K562 (cell line): ENCODE results near the gene CNGA3. TPM values are rescaled to one million over a fixed set of nuclear protein-coding genes. Genes with fewer than 3 reads are reported as not detected.

Source experiments
- ATAC-seq: fragments of 200-7000 bp; cut with Tn5 transposase; 3 replicates; pipeline ENCODE4 v1.9.1; 2020; ENCODE audit warnings: moderate library complexity
- BruUV-seq: library from RNA; stranded (reverse); fragments of 400-500 nt; replicated peaks from 2 replicates; lab custom pipeline; 2021; lab: Mats Ljungman, UMichigan
- CTCF ChIA-PET: fragments of 300-600 bp; formaldehyde crosslinking; extraction: SDS; loops from one replicate; lab custom pipeline; 2021; ENCODE audit warnings: low intra/inter-chr PET ratio; lab: Yijun Ruan, JAX
- POLR2A ChIA-PET: fragments of 300-600, 350-650 bp; sonication (Branson Sonifier 250); formaldehyde crosslinking; extraction: SDS; loops from one replicate; lab custom pipeline; 2021; ENCODE audit warnings: antibody characterized with exemption, inconsistent platforms; lab: Yijun Ruan, JAX
- DNase-seq, 4 experiments: peaks; one replicate each; pipeline versions ENCODE4 v3.0.0 to v3.0.0-alpha.2; 2011 to 2018; ENCODE audit warnings: low spot score in 3 of 4, mixed read lengths in 3 of 4; ENCODE audit errors: extremely low read depth in 1 of 4
- FAIRE-seq: peaks from 2 replicates; lab custom pipeline; 2011; peaks lifted over from hg19 to GRCh38; lab: Jason Lieb, UNC
- H2AFZ ChIP-seq: 2 replicates; pipeline ENCODE4 v1.6.0; 2011; ENCODE audit warnings: low read depth, low read length, control low read depth, inconsistent platforms
- H3K27ac ChIP-seq: fragments of 200-600 bp; 3 replicates; pipeline ENCODE4 v1.8.0; 2011; ENCODE audit warnings: low read depth, mild to moderate bottlenecking, control low read depth, inconsistent platforms, low read length, moderate library complexity, mixed read lengths; ENCODE audit errors: extremely low read depth
- H3K27me3 ChIP-seq, 2 experiments: fragments of 300-600 bp in 1 of 2; 2 replicates in 1 of 2; 3 replicates in 1 of 2; pipeline versions ENCODE4 v1.6.0 to v1.8.0; 2011; ENCODE audit warnings: inconsistent platforms in 2 of 2, low read length in 2 of 2, mild to moderate bottlenecking in 1 of 2, mixed read lengths in 1 of 2, moderate library complexity in 1 of 2; ENCODE audit not compliant: control insufficient read depth in 2 of 2, insufficient read depth in 2 of 2
- H3K36me3 ChIP-seq: fragments of 300-600 bp; 3 replicates; pipeline ENCODE4 v1.8.0; 2011; ENCODE audit warnings: mild to moderate bottlenecking, low read length, inconsistent platforms; ENCODE audit not compliant: control insufficient read depth, insufficient read depth
- H3K4me1 ChIP-seq, 2 experiments: fragments of 200-600 bp in 1 of 2; replicated peaks in 1 of 2; 2 replicates in 1 of 2; 3 replicates in 1 of 2; pipeline versions ENCODE4 v1.5.1 to v1.8.0; 2011; ENCODE audit warnings: inconsistent platforms in 2 of 2, low read length in 2 of 2, mild to moderate bottlenecking in 1 of 2, mixed read lengths in 1 of 2, moderate library complexity in 1 of 2; ENCODE audit not compliant: control insufficient read depth in 2 of 2, insufficient read depth in 2 of 2
- H3K4me2 ChIP-seq: 2 replicates; pipeline ENCODE4 v1.6.1; 2011; ENCODE audit warnings: low read length, control low read depth, inconsistent platforms, mixed read lengths; ENCODE audit not compliant: insufficient read depth
- H3K4me3 ChIP-seq: fragments of 200-600 bp; sonication (generic), shearing (Covaris generic); 2 replicates; pipeline ENCODE4 v1.5.1; 2016; ENCODE audit warnings: control low read depth, inconsistent platforms
- H3K79me2 ChIP-seq: fragments of 200-600 bp; 3 replicates; pipeline ENCODE4 v1.8.0; 2011; ENCODE audit warnings: low read length, inconsistent platforms; ENCODE audit not compliant: control insufficient read depth, insufficient read depth
- H3K9ac ChIP-seq, 2 experiments: 2 replicates each; pipeline versions ENCODE4 v1.6.0 to v1.6.1; 2011; ENCODE audit warnings: low read depth in 2 of 2, low read length in 2 of 2, control low read depth in 1 of 2, inconsistent platforms in 1 of 2, mild to moderate bottlenecking in 1 of 2, mixed read lengths in 1 of 2; ENCODE audit not compliant: insufficient read depth in 1 of 2
- H3K9me1 ChIP-seq: one replicate; pipeline ENCODE4 v1.6.0; 2011; ENCODE audit warnings: inconsistent platforms, mild to moderate bottlenecking, low read length, moderate library complexity; ENCODE audit not compliant: control insufficient read depth, insufficient read depth
- H3K9me3 ChIP-seq: replicated peaks from 2 replicates; pipeline ENCODE4 v1.5.1; 2011; ENCODE audit warnings: low read depth, low read length, inconsistent platforms; ENCODE audit not compliant: control insufficient read depth, insufficient read depth
- H4K20me1 ChIP-seq: replicated peaks from 2 replicates; pipeline ENCODE4 v1.6.1; 2011; ENCODE audit warnings: low read length, inconsistent platforms, mixed read lengths; ENCODE audit not compliant: control insufficient read depth, insufficient read depth
- ARNT ChIP-seq, 2 experiments: fragments of 450-650 bp; IDR thresholded peaks; 2 replicates each; pipeline ENCODE4 v1.6.1; 2016; ENCODE audit warnings: mild to moderate bottlenecking in 1 of 2
- FOXA1 ChIP-seq: fragments of 450-650 bp; IDR thresholded peaks from 2 replicates; pipeline ENCODE4 v1.6.1; 2016; ENCODE audit warnings: mild to moderate bottlenecking, borderline replicate concordance
- GMEB1 ChIP-seq: fragments of 250-450 bp; sonication (Bioruptor Pico); IDR thresholded peaks from 2 replicates; pipeline ENCODE4 v1.4.0; 2020; ENCODE audit warnings: mild to moderate bottlenecking
- GTF2B ChIP-seq: IDR thresholded peaks from 2 replicates; pipeline ENCODE4 v1.6.1; 2011; ENCODE audit not compliant: insufficient read length; ENCODE audit errors: extremely low read depth
- MBD2 ChIP-seq: sonication (generic); IDR thresholded peaks from 2 replicates; pipeline ENCODE4 v1.6.1; 2016; ENCODE audit warnings: low read depth, borderline replicate concordance
- MNT ChIP-seq, 2 experiments: fragments of 450-650 bp; conservative IDR thresholded peaks; 2 replicates each; pipeline ENCODE4 v1.6.1; 2017; ENCODE audit warnings: mild to moderate bottlenecking in 2 of 2, moderate library complexity in 2 of 2
- MYBL2 ChIP-seq, 2 experiments: fragments of 450-650 bp in 1 of 2; sonication (generic) in 1 of 2; formaldehyde crosslinking in 1 of 2; IDR thresholded peaks; 2 replicates each; pipeline versions ENCODE4 v1.6.1 to v1.8.1; 2017 to 2022; ENCODE audit warnings: borderline replicate concordance in 1 of 2, inconsistent platforms in 1 of 2, low read depth in 1 of 2, mild to moderate bottlenecking in 1 of 2, missing genetic modification reagents in 1 of 2, moderate library complexity in 1 of 2
- RFX7 ChIP-seq: fragments of 250-450 bp; sonication (Bioruptor Pico); IDR thresholded peaks from 2 replicates; pipeline ENCODE4 v1.5.1; 2021; ENCODE audit warnings: mild to moderate bottlenecking
- RNF2 ChIP-seq: sonication (generic); IDR thresholded peaks from 2 replicates; pipeline ENCODE4 v1.6.1; 2016
- TAF1 ChIP-seq: IDR thresholded peaks from 2 replicates; pipeline ENCODE4 v1.6.1; 2011; ENCODE audit warnings: mild to moderate bottlenecking, low read length, moderate library complexity; ENCODE audit not compliant: insufficient read depth, control insufficient read depth, severe bottlenecking; ENCODE audit errors: extremely low read depth
- TSC22D4 ChIP-seq: fragments of 450-650 bp; IDR thresholded peaks from 2 replicates; pipeline ENCODE4 v1.6.1; 2016; ENCODE audit warnings: missing genetic modification characterization, missing biosample characterization, control low read depth
- WGBS: fragments of 100-300 bp; shearing (Covaris generic); methylation state at CpG from one replicate; pipeline ENCODE4 v1.1.6; 2016; ENCODE audit warnings: low coverage, mixed read lengths; ENCODE audit not compliant: insufficient coverage; ENCODE audit errors: missing lambda C conversion rate; 5-methylcytosine and 5-hydroxymethylcytosine counted together
- in situ Hi-C: fragments of 300-500 bp; cut with MboI; formaldehyde crosslinking; loops from 4 replicates; pipeline ENCODE4 v1.15.0; 2018; ENCODE audit warnings: inconsistent platforms, mixed read lengths
- intact Hi-C: fragments of 100-400 bp; cut with micrococcal nuclease; formaldehyde crosslinking; loops from 2 replicates; pipeline ENCODE4 v1.14.2; 2022
- polyA plus RNA-seq, 8 experiments: library from polyadenylated mRNA; depleted of rRNA in 4 of 8; stranded (reverse) in 5 of 8; unstranded in 3 of 8; fragments of >200 nt; fragmentation: Nextera tagmentation in 2 of 8; fragmentation: Illumina TruSeq in 1 of 8; extraction: Ambion mirVana in 2 of 8; extraction: Trizol in 1 of 8; gene quantifications; 2 replicates each; pipeline versions ENCODE4 v1.2.1 to v1.2.3, GENCODE V29; 2011 to 2014; ENCODE audit warnings: inconsistent platforms in 1 of 8, missing spikeins in 1 of 8
- total RNA-seq, 7 experiments: library from RNA; depleted of rRNA in 6 of 7; stranded (reverse); fragments of >200 nt in 6 of 7; fragmentation: Illumina TruSeq in 2 of 7; extraction: Trizol in 2 of 7; gene quantifications; 2 replicates each; pipeline versions ENCODE4 v1.2.1 to v1.2.3, GENCODE V29; 2011 to 2021; ENCODE audit warnings: low replicate concordance in 1 of 7

CNGA3 gene
- total and polyA plus RNA-seq, 9 of the 15 experiments (the other 6 are each of a cell fraction or from before 2014, with no cell fraction given), result not detected

GRCh38 chr2:98355881-98356280 is 9.6 kb downstream of the CNGA3 start:
- Histone ChIP-seq H3K27ac (no peak overlapping the region), H3K9me3 (no peaks in the 10 kb centered on the region; the same call in 1 of the 2 replicates), H3K4me2 (no peak overlapping the region)
- no peak for DNase-seq
- FAIRE-seq, result no peak
- TF ChIP-seq GTF2B, result no peak
- TF ChIP-seq, all 486 proteins: peak for 0
- in situ Hi-C loops, result no loop called here
- H3K9me1 ChIP-seq, result no peaks in the 10 kb centered on the region
- ChIA-PET CTCF (no interaction called here), POLR2A (no interaction called here)
- no peaks in the 10 kb centered on the region for H3K4me1 ChIP-seq
- no peak overlapping the region for H2AFZ ChIP-seq
- no peak for ATAC-seq
- no peaks in the 10 kb centered on the region for H4K20me1 ChIP-seq
- 0% methylated on average over 3 of the region's 3 CpGs for WGBS
- intact Hi-C loops, result no loop called here
- no peak overlapping the region for H3K4me3 ChIP-seq
- BruUV-seq, result no TSS peak
- H3K27me3 ChIP-seq, result no peaks in the 10 kb centered on the region; a peak in 2 of 5 replicates
- no peaks in the 10 kb centered on the region for H3K79me2 ChIP-seq
- no peaks in the 10 kb centered on the region for H3K36me3 ChIP-seq
- H3K9ac ChIP-seq, result no peak overlapping the region

GRCh38 chr2:98356729-98357128 is 10.5 kb downstream of the CNGA3 start:
- Histone ChIP-seq H4K20me1 (no peaks in the 10 kb centered on the region), H3K4me2 (no peak overlapping the region), H3K4me3 (no peak overlapping the region), H3K79me2 (no peaks in the 10 kb centered on the region), H3K9ac (no peak overlapping the region), H3K4me1 (no peaks in the 10 kb centered on the region), H3K27ac (no peak overlapping the region), H3K36me3 (no peaks in the 10 kb centered on the region), H3K9me3 (no peaks in the 10 kb centered on the region; the same call in 1 of the 2 replicates), H2AFZ (no peak overlapping the region), H3K9me1 (no peaks in the 10 kb centered on the region), H3K27me3 (no peaks in the 10 kb centered on the region; a peak in 2 of 5 replicates)
- intact Hi-C loops, result no loop called here
- TF ChIP-seq TAF1 (no peak), ARNT (IDR thresholded peaks at IDR 0.05) (no peak), FOXA1 (no peak), RFX7 (CRISPR knock-in tag) (no peak), RNF2 (no peak), MYBL2 (IDR thresholded peaks at IDR 0.05; ENCODE audit: low read depth) (no peak), MYBL2 (CRISPR knock-in tag; IDR thresholded peaks at IDR 0.05; ENCODE audit: borderline replicate concordance) (no peak), MNT (conservative IDR thresholded peaks at IDR 0.05) (no peak), MBD2 (no peak), TSC22D4 (tag) (no peak), GMEB1 (no peak)
- FAIRE-seq (no peak), DNase-seq (no peak), ATAC-seq (no peak)
- WGBS, result under 1% methylated on average over 7 of the region's 7 CpGs
- no TSS peak for BruUV-seq
- in situ Hi-C loops, result no loop called here
- ChIA-PET CTCF (no interaction called here), POLR2A (no interaction called here)
